Neural crest cell (in vitro differentiated cells): Measurements from ENCODE around the gene LAMA3. TPM values are rescaled to one million over a fixed set of nuclear protein-coding genes. Genes with fewer than 3 reads are reported as not detected.

Source experiments
- DNase-seq: peaks from one replicate; pipeline ENCODE4 v3.0.0; 2021; ENCODE audit warnings: low read depth, mixed read lengths, low spot score
- H3K27ac Mint-ChIP-seq: one replicate; pipeline ENCODE4 v1.8.0; 2021; ENCODE audit warnings: mild to moderate bottlenecking, mixed read lengths; ENCODE audit not compliant: unreplicated experiment
- H3K27me3 Mint-ChIP-seq: 2 replicates; pipeline ENCODE4 v1.8.0; 2021; ENCODE audit warnings: low read depth, mild to moderate bottlenecking, mixed read lengths
- H3K36me3 Mint-ChIP-seq: 2 replicates; pipeline ENCODE4 v1.8.0; 2021; ENCODE audit warnings: low read depth, mild to moderate bottlenecking, mixed read lengths
- H3K4me1 Mint-ChIP-seq: 2 replicates; pipeline ENCODE4 v1.8.0; 2021; ENCODE audit warnings: mixed read lengths
- H3K4me3 Mint-ChIP-seq: one replicate; pipeline ENCODE4 v1.8.0; 2021; ENCODE audit warnings: mild to moderate bottlenecking, mixed read lengths
- H3K9me3 Mint-ChIP-seq: 2 replicates; pipeline ENCODE4 v1.8.0; 2021; ENCODE audit warnings: mixed read lengths
- CTCF ChIP-seq: fragments of 200-600 bp; sonication (generic); conservative IDR thresholded peaks from 2 replicates; pipeline ENCODE4 v1.5.0; 2021; ENCODE audit warnings: antibody characterized with exemption, mild to moderate bottlenecking
- total RNA-seq: library from RNA; stranded (reverse); gene quantifications from 2 replicates; pipeline ENCODE4 v1.2.1, GENCODE V29; 2021

LAMA3 gene
- total RNA-seq, 1 donor from 2014 or later: 0.35 TPM

GRCh38 chr18:23716966-23717365 lies 27.7 kb downstream of the LAMA3 start:
- no peak for TF ChIP-seq CTCF
- H3K4me3 Mint-ChIP-seq: no peak overlapping the region
- H3K9me3 Mint-ChIP-seq: no peaks in the 10 kb centered on the region
- no peaks in the 10 kb centered on the region for H3K36me3 Mint-ChIP-seq
- DNase-seq: no peak
- peak overlapping the region; percentile 65 for H3K27ac Mint-ChIP-seq
- H3K27me3 Mint-ChIP-seq: no peaks in the 10 kb centered on the region
- no peaks in the 10 kb centered on the region for H3K4me1 Mint-ChIP-seq

- no peaks in the 10 kb centered on the region for H3K9me3 Mint-ChIP-seq
- H3K27ac Mint-ChIP-seq: no peak overlapping the region
- H3K36me3 Mint-ChIP-seq: no peaks in the 10 kb centered on the region
- no peak overlapping the region for H3K4me3 Mint-ChIP-seq
- no peak for DNase-seq
- no peaks in the 10 kb centered on the region for H3K4me1 Mint-ChIP-seq
- TF ChIP-seq CTCF: no peak
- no peaks in the 10 kb centered on the region for H3K27me3 Mint-ChIP-seq
Observed at GRCh38 chr18:23718243-23718720, 29.0 kb downstream of the LAMA3 start.

- Mint-ChIP-seq H3K4me3 (no peak overlapping the region), H3K4me1 (no peaks in the 10 kb centered on the region), H3K9me3 (no peaks in the 10 kb centered on the region), H3K27me3 (no peaks in the 10 kb centered on the region), H3K27ac (no peak overlapping the region), H3K36me3 (no peaks in the 10 kb centered on the region)
- DNase-seq: no peak
- TF ChIP-seq CTCF: no peak
Observed at GRCh38 chr18:23718731-23719130, 29.5 kb downstream of the LAMA3 start.

- no peak for TF ChIP-seq CTCF
- no peaks in the 10 kb centered on the region for H3K4me1 Mint-ChIP-seq
- no peaks in the 10 kb centered on the region for H3K9me3 Mint-ChIP-seq
- H3K27me3 Mint-ChIP-seq: no peaks in the 10 kb centered on the region
- H3K27ac Mint-ChIP-seq: peak overlapping the region; percentile 16
- no peaks in the 10 kb centered on the region for H3K36me3 Mint-ChIP-seq
- no peak overlapping the region for H3K4me3 Mint-ChIP-seq
- no peak for DNase-seq
Observed at GRCh38 chr18:23719634-23720201, 30.5 kb downstream of the LAMA3 start.

- TF ChIP-seq CTCF: no peak
- no peaks in the 10 kb centered on the region for H3K4me1 Mint-ChIP-seq
- DNase-seq: no peak
- no peaks in the 10 kb centered on the region for H3K27me3 Mint-ChIP-seq
- H3K36me3 Mint-ChIP-seq: no peaks in the 10 kb centered on the region
- no peaks in the 10 kb centered on the region for H3K9me3 Mint-ChIP-seq
- no peak overlapping the region for H3K4me3 Mint-ChIP-seq
- no peak overlapping the region for H3K27ac Mint-ChIP-seq
Observed at GRCh38 chr18:23721696-23722480, 32.6 kb downstream of the LAMA3 start.
